DND-41 (cell line): ENCODE measurements around the gene LILRA6.

Experiments used
- ATAC-seq: fragments of 200-7000 bp; cut with Tn5 transposase; 3 replicates; pipeline ENCODE4 v1.9.1; 2021; ENCODE audit warnings: low read depth; ENCODE audit not compliant: insufficient read depth
- DNase-seq: peaks from one replicate; pipeline ENCODE4 v3.0.0-alpha.2; 2020
- H2AFZ ChIP-seq: 2 replicates; pipeline ENCODE4 v1.6.0; 2012; ENCODE audit warnings: low read depth, low read length
- H3K27ac ChIP-seq: 2 replicates; pipeline ENCODE4 v1.5.1; 2012; ENCODE audit warnings: low read length, inconsistent platforms
- H3K27me3 ChIP-seq: fragments of 200-600 bp; sonication (generic); 2 replicates; pipeline ENCODE4 v1.6.0; 2012; ENCODE audit warnings: low read length, mild to moderate bottlenecking, inconsistent platforms; ENCODE audit not compliant: insufficient read depth, poor library complexity
- H3K36me3 ChIP-seq: 2 replicates; pipeline ENCODE4 v1.5.1; 2012; ENCODE audit warnings: low read length, inconsistent platforms; ENCODE audit not compliant: insufficient read depth
- H3K4me1 ChIP-seq: 2 replicates; pipeline ENCODE4 v1.5.1; 2012; ENCODE audit warnings: mild to moderate bottlenecking, low read length; ENCODE audit not compliant: insufficient read depth
- H3K4me2 ChIP-seq: 2 replicates; pipeline ENCODE4 v1.6.0; 2012; ENCODE audit warnings: mild to moderate bottlenecking, moderate library complexity, low read length, inconsistent platforms; ENCODE audit not compliant: insufficient read depth
- H3K4me3 ChIP-seq, 2 experiments: fragments of 200-600 bp in 1 of 2; shearing (Covaris generic) in 1 of 2; 2 replicates each; pipeline ENCODE4 v1.5.1; 2012 to 2016; ENCODE audit warnings: inconsistent platforms in 2 of 2, low read length in 2 of 2, mild to moderate bottlenecking in 2 of 2, low read depth in 1 of 2, moderate library complexity in 1 of 2
- H3K79me2 ChIP-seq: 2 replicates; pipeline ENCODE4 v1.6.0; 2012; ENCODE audit warnings: low read length, inconsistent platforms; ENCODE audit not compliant: insufficient read depth
- H3K9ac ChIP-seq: 2 replicates; pipeline ENCODE4 v1.6.0; 2012; ENCODE audit warnings: low read depth, mild to moderate bottlenecking, inconsistent platforms, low read length, moderate library complexity
- H3K9me3 ChIP-seq: 2 replicates; pipeline ENCODE4 v1.5.1; 2012; ENCODE audit warnings: low read length, moderate library complexity, mild to moderate bottlenecking, inconsistent platforms; ENCODE audit not compliant: insufficient read depth, severe bottlenecking
- H4K20me1 ChIP-seq: 2 replicates; pipeline ENCODE4 v1.6.0; 2012; ENCODE audit warnings: low read length; ENCODE audit not compliant: insufficient read depth
- CTCF ChIP-seq: IDR thresholded peaks from 2 replicates; pipeline ENCODE4 v1.5.1; 2012; ENCODE audit warnings: borderline replicate concordance, low read length, moderate library complexity, mild to moderate bottlenecking; ENCODE audit not compliant: poor library complexity, severe bottlenecking; ENCODE audit errors: extremely low read depth
- EZH2 ChIP-seq: IDR thresholded peaks from 3 replicates; pipeline ENCODE4 v1.6.1; 2012; ENCODE audit warnings: borderline replicate concordance, low read depth, mild to moderate bottlenecking, moderate library complexity, low read length, inconsistent platforms; ENCODE audit not compliant: severe bottlenecking

Gene LILRA6

GRCh38 chr19:54206831-54207177 is 35.8 kb downstream of the LILRA6 start:
- ATAC-seq (no peak), DNase-seq (no peak)
- H3K4me2 ChIP-seq = peak overlapping the region; percentile 31; the same call in 1 of the 2 replicates
- H3K4me1 ChIP-seq = peaks cover 47% of the 10 kb centered on the region
- no peaks in the 10 kb centered on the region for H3K9me3 ChIP-seq
- no peaks in the 10 kb centered on the region for H3K27me3 ChIP-seq
- H3K9ac ChIP-seq = no peak overlapping the region
- H3K79me2 ChIP-seq = peaks cover 75% of the 10 kb centered on the region
- H3K27ac ChIP-seq = no peak overlapping the region
- peaks cover 90% of the 10 kb centered on the region for H3K36me3 ChIP-seq
- H4K20me1 ChIP-seq = peaks cover 94% of the 10 kb centered on the region
- H3K4me3 ChIP-seq = no peak overlapping the region
- TF ChIP-seq CTCF (no peak), EZH2 (no peak)
- H2AFZ ChIP-seq = no peak overlapping the region

- Histone ChIP-seq H3K4me3 (no peak overlapping the region), H3K27me3 (no peaks in the 10 kb centered on the region), H3K4me1 (peaks cover 52% of the 10 kb centered on the region), H3K9me3 (no peaks in the 10 kb centered on the region), H3K9ac (no peak overlapping the region), H3K4me2 (peak overlapping the region; percentile 31; the same call in 1 of the 2 replicates), H3K79me2 (peaks cover 81% of the 10 kb centered on the region), H3K27ac (no peak overlapping the region), H3K36me3 (peaks cover 95% of the 10 kb centered on the region), H2AFZ (no peak overlapping the region), H4K20me1 (peaks cover 98% of the 10 kb centered on the region)
- no peak for TF ChIP-seq EZH2
- TF ChIP-seq CTCF = no peak
- no peak for DNase-seq
- ATAC-seq = no peak
Observed at GRCh38 chr19:54206030-54206830, 36.4 kb downstream of the LILRA6 start.

- H3K4me2 ChIP-seq = peak overlapping the region; percentile 81; the same call in 1 of the 2 replicates
Observed at GRCh38 chr19:54204767-54205468, 37.7 kb downstream of the LILRA6 start.

More at GRCh38 chr19:54204767-54205468, 37.7 kb downstream of the LILRA6 start:
- Histone ChIP-seq H3K9me3 (no peaks in the 10 kb centered on the region), H3K79me2 (peaks cover 92% of the 10 kb centered on the region), H3K9ac (no peak overlapping the region), H3K27me3 (no peaks in the 10 kb centered on the region), H4K20me1 (peaks cover 89% of the 10 kb centered on the region), H2AFZ (no peak overlapping the region), H3K36me3 (peaks cover 88% of the 10 kb centered on the region), H3K4me1 (peaks cover 56% of the 10 kb centered on the region), H3K4me3 (peak overlapping the region in 1 of 2 experiments; percentile 12; a peak in 1 of 4 replicates), H3K27ac (no peak overlapping the region)
- ATAC-seq (no peak), DNase-seq (no peak)
- TF ChIP-seq CTCF (no peak), EZH2 (no peak)
